HG03097 (cell line): ENCODE results near the gene SSTR4.
"Not testable (repeated sequence)": the region's sequence is repeated elsewhere in the genome, so short reads cannot be mapped to it uniquely, and the experiment has no call there.

ENCODE experiments used
- ATAC-seq: cut with Tn5 transposase; IDR thresholded peaks from one replicate; pipeline ENCODE4 v1.9.1; 2021; ENCODE audit not compliant: unreplicated experiment, low FRiP score

Gene SSTR4

GRCh38 chr20:23017516-23017915 lies 17.6 kb upstream of the SSTR4 start:
- no peak for ATAC-seq

- no peak for ATAC-seq
Measured at GRCh38 chr20:23018432-23018831, 16.7 kb upstream of the SSTR4 start.

- no peak for ATAC-seq
Measured at GRCh38 chr20:23018941-23019340, 16.2 kb upstream of the SSTR4 start.

DNA sequence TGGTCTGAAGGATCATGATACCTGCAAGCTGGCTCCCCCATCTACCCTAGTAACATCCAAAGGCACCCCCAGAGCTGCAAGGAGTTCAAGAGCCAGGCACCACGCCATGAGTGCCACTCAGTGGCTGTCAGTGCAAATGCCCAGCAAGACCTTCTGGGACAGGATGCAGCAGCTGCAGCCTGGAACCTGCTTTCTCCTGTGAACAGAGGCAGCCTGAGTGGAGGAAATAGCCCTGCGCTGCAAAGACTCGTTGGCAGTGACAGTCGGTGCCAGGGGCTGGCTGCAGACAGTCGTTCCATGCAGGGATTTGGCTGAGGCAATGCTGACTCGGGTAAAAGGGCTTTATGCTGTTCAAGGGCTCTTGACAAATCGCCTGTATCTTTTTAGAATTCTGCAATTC lies 15.7 kb upstream of the SSTR4 start:
- ATAC-seq: no peak

GRCh38 chr20:23020230-23021018 lies 14.7 kb upstream of the SSTR4 start:
- no peak for ATAC-seq

DNA sequence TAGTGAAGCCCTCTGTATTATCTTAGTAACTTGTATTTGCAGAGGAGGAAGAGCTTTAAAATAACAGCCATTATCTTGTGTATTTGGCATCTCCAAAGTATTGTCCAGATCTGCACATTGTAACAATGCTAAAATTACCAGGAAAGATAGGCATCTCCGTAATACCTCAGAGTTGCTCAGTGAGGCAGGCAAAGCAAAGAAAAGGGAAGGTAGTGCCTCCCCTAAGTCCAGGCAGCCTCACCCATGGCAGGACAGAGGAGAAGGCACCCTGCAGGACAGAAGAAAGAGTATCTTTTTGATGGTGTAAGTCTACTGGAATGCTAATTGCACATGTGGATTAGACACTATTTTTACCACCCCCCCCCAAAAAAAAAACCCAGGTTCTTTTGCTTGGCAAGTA lies 13.6 kb upstream of the SSTR4 start:
- ATAC-seq: no peak

DNA sequence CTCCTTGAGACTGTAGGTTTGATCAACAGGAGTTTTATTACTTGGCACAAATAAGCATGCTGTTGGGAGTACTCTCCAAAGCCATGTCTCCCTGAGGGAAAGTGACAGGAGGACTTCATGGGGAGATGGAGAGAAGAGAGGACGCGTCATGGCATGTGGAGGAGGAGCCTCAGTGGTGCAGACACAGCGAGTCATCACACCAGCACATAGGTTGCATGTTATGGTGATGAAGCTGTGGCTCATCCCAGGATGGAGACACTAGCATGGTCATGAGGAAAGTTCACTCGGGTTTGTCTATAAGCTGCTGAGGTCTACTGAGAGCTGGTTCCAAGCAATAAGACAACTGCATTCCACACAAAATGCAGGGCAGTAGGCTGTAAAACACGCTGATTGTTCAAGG lies 13.2 kb upstream of the SSTR4 start:
- ATAC-seq: no peak

- no peak for ATAC-seq
Measured at GRCh38 chr20:23022849-23023248, 12.3 kb upstream of the SSTR4 start.

- ATAC-seq: no peak
Measured at GRCh38 chr20:23023621-23024177, 11.4 kb upstream of the SSTR4 start.

DNA sequence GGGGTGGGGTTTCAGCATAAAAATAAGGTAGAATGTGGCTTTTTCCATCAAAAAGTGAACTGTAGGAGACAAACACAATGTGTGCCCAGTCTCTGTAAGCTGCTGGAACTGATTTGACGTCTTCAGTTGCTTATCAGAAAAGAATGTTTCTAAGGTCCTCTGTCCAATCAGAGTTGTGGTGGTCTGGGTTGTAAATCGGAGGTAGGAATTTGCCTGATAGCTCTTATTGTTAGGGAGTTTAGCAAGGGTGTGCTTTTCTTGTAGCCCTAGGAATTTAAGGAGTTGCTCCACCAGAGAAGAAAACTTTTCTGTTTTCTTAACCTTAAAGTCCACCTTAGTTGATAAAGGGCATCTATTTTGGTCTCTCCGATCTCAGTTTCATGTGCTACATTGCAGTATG lies 10.4 kb upstream of the SSTR4 start:
- ATAC-seq: no peak

GRCh38 chr20:23025503-23025902 lies 9.6 kb upstream of the SSTR4 start:
- not testable (repeated sequence) for ATAC-seq

DNA sequence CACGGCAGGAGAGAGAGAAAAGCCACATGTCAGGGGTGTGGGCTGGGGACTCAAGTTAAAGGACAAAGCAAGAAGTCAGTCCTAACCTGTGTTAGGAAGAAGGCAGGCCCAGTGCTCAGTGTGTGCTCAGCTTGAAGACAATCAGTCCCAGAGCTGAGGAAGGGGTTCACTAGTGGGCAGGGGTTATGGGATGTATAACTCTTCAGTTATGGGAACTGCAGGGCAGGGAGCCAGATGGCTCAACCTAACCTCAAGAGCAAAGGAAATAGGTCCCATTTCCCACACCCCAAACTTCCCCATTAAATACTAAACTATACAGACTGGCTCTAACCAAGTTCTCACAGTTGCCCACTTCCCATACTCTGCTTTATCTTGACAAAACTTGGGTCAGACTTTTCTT lies 7.4 kb upstream of the SSTR4 start:
- no peak for ATAC-seq

DNA sequence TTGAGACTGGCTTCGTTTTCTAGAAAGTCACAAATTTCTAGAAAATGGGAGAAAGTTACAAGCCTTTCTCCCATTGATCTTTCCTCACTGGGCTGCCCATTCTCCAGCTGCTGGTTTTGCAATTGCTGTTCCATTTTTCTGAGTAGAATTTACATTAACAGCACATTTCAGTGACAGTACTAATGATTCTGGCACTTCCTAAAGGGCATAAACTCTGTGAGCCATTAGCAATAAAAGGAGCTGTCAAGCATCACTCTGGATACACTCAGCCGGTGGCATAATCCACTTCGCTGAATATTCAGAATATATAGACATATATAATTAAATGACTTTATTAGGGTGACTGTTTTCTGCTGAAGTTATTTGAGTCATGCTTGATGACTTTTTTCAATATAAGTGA lies 6.7 kb upstream of the SSTR4 start:
- ATAC-seq: no peak

DNA sequence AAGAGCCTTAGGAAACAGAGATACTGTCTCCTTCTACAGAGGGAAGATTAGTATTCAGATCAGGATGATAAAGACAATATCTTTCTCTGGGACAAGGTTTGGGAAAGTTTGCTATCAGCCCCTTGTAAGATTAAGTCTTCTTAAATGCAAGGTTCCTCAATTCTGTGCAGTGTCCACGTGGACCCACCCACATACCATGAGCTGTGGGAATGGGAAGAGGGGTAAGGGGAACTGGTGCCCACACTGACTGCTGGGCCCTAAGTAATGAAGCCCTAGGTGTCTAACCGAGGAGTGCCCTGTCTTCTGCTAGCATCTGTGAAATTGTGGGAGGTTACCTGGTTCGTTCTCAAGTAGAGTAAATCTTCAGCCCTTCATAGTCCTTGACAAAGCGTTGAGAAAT lies 5.8 kb upstream of the SSTR4 start:
- ATAC-seq: no peak

DNA sequence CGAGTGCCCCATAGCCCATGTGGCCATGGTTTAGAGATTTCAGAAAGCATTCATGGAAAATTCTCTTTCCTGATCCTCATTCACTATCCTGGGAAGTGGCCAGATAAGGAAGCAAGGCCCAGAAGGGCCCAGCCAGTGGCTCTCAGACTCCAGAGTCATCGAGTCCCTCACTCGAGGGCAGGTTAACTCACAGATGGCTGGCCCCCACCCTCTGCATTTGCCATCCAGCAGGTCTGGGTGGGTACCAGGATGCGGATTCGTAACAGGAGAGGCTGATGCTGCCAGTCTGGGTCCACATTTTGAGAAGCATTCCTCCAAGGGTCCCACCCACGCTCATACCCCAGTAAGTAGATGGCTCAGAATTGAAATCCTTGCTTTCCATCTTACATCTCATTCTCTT lies 3.8 kb upstream of the SSTR4 start:
- ATAC-seq: no peak

- ATAC-seq: no peak
Measured at GRCh38 chr20:23032056-23032749, 2.9 kb upstream of the SSTR4 start.

DNA sequence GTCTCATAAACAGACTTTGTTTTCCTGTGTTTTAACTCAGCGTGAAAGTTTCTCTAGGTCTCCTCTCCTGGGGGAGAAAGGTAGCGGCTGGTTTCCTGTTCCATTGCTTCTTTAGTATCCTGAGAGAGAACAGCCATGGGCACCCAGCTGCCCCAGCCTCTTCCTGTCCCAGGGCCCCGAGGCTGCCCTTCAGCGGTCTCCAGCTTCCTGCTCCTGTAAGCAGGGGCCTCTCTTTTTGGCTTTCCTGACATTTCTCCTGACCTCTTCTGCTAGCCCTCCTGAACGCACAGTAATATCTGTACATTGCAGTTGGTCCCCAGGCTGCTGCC lies 2.4 kb upstream of the SSTR4 start:
- ATAC-seq: no peak

DNA sequence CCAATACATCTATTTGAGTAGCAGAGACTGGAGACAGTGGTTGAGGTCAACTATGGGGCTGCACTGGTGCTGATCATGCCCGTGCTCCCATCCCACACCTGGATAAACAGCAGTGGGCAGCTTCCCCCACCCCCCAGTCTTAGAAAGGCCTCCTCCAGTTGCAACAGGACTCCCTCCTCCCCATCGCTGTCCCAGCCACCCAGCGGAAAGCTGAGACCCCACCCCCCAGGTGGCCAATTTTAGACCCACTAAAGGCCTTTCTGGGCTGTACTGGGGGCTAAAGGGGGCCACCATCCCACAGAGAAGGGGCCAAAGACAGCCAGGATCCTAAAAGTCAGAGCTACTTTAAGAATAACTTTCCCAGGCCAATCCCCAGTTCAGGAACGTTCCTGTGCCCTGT lies 1.2 kb upstream of the SSTR4 start:
- ATAC-seq: no peak

DNA sequence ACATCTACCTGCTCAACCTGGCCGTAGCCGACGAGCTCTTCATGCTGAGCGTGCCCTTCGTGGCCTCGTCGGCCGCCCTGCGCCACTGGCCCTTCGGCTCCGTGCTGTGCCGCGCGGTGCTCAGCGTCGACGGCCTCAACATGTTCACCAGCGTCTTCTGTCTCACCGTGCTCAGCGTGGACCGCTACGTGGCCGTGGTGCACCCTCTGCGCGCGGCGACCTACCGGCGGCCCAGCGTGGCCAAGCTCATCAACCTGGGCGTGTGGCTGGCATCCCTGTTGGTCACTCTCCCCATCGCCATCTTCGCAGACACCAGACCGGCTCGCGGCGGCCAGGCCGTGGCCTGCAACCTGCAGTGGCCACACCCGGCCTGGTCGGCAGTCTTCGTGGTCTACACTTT lies 619 bp downstream of the SSTR4 start:
- no peak for ATAC-seq

DNA sequence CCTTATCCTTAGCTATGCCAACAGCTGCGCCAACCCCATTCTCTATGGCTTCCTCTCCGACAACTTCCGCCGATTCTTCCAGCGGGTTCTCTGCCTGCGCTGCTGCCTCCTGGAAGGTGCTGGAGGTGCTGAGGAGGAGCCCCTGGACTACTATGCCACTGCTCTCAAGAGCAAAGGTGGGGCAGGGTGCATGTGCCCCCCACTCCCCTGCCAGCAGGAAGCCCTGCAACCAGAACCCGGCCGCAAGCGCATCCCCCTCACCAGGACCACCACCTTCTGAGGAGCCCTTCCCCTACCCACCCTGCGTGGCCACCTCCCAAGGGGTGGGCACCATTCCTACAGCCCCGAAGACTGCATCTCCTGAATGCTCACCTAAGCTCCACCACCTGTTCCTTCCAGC lies 1.3 kb downstream of the SSTR4 start:
- ATAC-seq: no peak

GRCh38 chr20:23037017-23037481 lies 1.9 kb downstream of the SSTR4 start:
- no peak for ATAC-seq
